GM18861 (cell line): Measurements from ENCODE around the gene HIGD2B.
"Not testable (repeated sequence)": the region's sequence is repeated elsewhere in the genome, so short reads cannot be mapped to it uniquely, and the experiment has no call there.

Experiments
- ATAC-seq: cut with Tn5 transposase; IDR thresholded peaks from one replicate; pipeline ENCODE4 v1.9.1; 2021; ENCODE audit not compliant: unreplicated experiment

Gene HIGD2B

GRCh38 chr15:72685925-72686794 is at the start of gene HIGD2B, which contains the start of gene BBS4:
Gene HIGD2B (minus strand): TSS chr15:72686182. CDS start chr15:72676374, 9,808 bp downstream.
Gene BBS4 (plus strand): TSS chr15:72686207. CDS start chr15:72686228, 21 bp downstream.
- ATAC-seq: peak; percentile 78

GRCh38 chr15:72735111-72735510 is 49.1 kb upstream of the HIGD2B start:
- no peak for ATAC-seq

GRCh38 chr15:72733941-72734738 is 48.2 kb upstream of the HIGD2B start:
- ATAC-seq: no peak

- no peak for ATAC-seq
Observed at GRCh38 chr15:72732516-72732915, 46.5 kb upstream of the HIGD2B start.

GRCh38 chr15:72732086-72732485 is 46.1 kb upstream of the HIGD2B start:
- no peak for ATAC-seq

- no peak for ATAC-seq
Observed at GRCh38 chr15:72728821-72729220, 42.8 kb upstream of the HIGD2B start.

- not testable (repeated sequence) for ATAC-seq
Observed at GRCh38 chr15:72728249-72728648, 42.3 kb upstream of the HIGD2B start.

GRCh38 chr15:72727154-72727553 is 41.2 kb upstream of the HIGD2B start:
- no peak for ATAC-seq

- not testable (repeated sequence) for ATAC-seq
Observed at GRCh38 chr15:72725851-72726250, 39.9 kb upstream of the HIGD2B start.

- ATAC-seq: no peak
Observed at GRCh38 chr15:72725446-72725845, 39.5 kb upstream of the HIGD2B start.

GRCh38 chr15:72724028-72724427 is 38.0 kb upstream of the HIGD2B start:
- ATAC-seq: no peak

GRCh38 chr15:72722071-72722696 is 36.2 kb upstream of the HIGD2B start:
- ATAC-seq: no peak

- not testable (repeated sequence) for ATAC-seq
Observed at GRCh38 chr15:72708551-72709303, 22.7 kb upstream of the HIGD2B start.

- ATAC-seq: no peak
Observed at GRCh38 chr15:72706266-72706665, 20.3 kb upstream of the HIGD2B start.

- ATAC-seq: no peak
Observed at GRCh38 chr15:72700076-72700475, 14.1 kb upstream of the HIGD2B start.

GRCh38 chr15:72698938-72699337 is 13.0 kb upstream of the HIGD2B start:
- no peak for ATAC-seq

- ATAC-seq: no peak
Observed at GRCh38 chr15:72690938-72691337, 5.0 kb upstream of the HIGD2B start.

GRCh38 chr15:72688697-72689096 is 2.7 kb upstream of the HIGD2B start:
- ATAC-seq: no peak

- no peak for ATAC-seq
Observed at GRCh38 chr15:72685301-72685924, 569 bp downstream of the HIGD2B start.

- no peak for ATAC-seq
Observed at GRCh38 chr15:72682772-72683171, 3.2 kb downstream of the HIGD2B start.
